Thoracic aorta (tissue), 2 donors: ENCODE data around the gene SLC31A2. TPM values are rescaled to one million over a fixed set of nuclear protein-coding genes. Genes with fewer than 3 reads are reported as not detected.

Experiments
- ATAC-seq: fragments of 150-250 bp; one replicate; pipeline ENCODE4 v1.8.0; 2017; ENCODE audit warnings: low read depth; ENCODE audit not compliant: insufficient number of reproducible peaks, low FRiP score
- DNase-seq: peaks from one replicate; pipeline ENCODE4 v3.0.0-alpha.2; 2020; ENCODE audit warnings: low spot score
- H3K27ac ChIP-seq, 2 donors: fragments of 200-600 bp; sonication (generic); 1 replicate in 1 of 2; 2 replicates in 1 of 2; pipeline ENCODE4 v1.5.1; 2016; ENCODE audit warnings: mild to moderate bottlenecking in 2 of 2, moderate library complexity in 2 of 2
- H3K27me3 ChIP-seq: fragments of 200-600 bp; sonication (generic); replicated peaks from 2 replicates; pipeline ENCODE4 v1.6.0; 2016; ENCODE audit warnings: mild to moderate bottlenecking; ENCODE audit not compliant: insufficient read depth
- H3K36me3 ChIP-seq: fragments of 200-600 bp; sonication (generic); one replicate; pipeline ENCODE4 v1.5.1; 2016
- H3K4me1 ChIP-seq, 2 donors: fragments of 200-600 bp; sonication (generic); 1 replicate in 1 of 2; 2 replicates in 1 of 2; pipeline versions ENCODE4 v1.5.1 to v1.6.0; 2016; ENCODE audit warnings: low read depth in 2 of 2, mild to moderate bottlenecking in 1 of 2; ENCODE audit not compliant: control insufficient read depth in 1 of 2
- H3K4me3 ChIP-seq: fragments of 200-600 bp; sonication (generic); 2 replicates; pipeline ENCODE4 v1.5.1; 2016; ENCODE audit warnings: mild to moderate bottlenecking
- H3K9me3 ChIP-seq: fragments of 200-600 bp; sonication (generic); 2 replicates; pipeline ENCODE4 v1.5.1; 2016
- CTCF ChIP-seq: fragments of 200-600 bp; sonication (generic); IDR thresholded peaks from one replicate; pipeline ENCODE4 v1.5.1; 2019; ENCODE audit warnings: antibody characterized with exemption
- total RNA-seq, 2 donors: library from RNA; depleted of rRNA; stranded (reverse); fragments of >200 nt; gene quantifications; one replicate each; pipeline versions ENCODE4 v1.1.0 to v1.2.3, GENCODE V29; 2016

Gene SLC31A2
- total RNA-seq, 2 donors from 2014 or later: 15.2 to 17.2 TPM

DNA sequence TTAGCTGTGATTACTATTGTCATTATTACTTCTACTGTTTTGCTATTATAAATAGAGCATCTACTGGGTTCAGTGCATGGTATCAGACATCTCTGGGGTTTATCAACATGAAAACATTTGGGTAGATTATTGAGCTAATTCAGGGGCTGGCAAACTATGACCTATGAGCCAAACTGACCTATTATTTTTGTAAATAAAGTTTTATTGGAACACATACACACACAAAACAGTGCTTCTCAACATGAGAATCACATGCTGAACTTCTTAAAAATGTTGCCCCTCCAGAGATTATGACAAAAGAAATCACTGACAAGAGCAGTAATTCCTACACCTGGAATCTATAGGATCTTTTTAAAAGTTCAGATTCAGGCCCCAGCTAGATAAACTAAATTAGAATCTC is 30.4 kb downstream of the SLC31A2 start:
- ATAC-seq: no peak
- H3K27me3 ChIP-seq: no peaks in the 10 kb centered on the region
- no peak for DNase-seq
- H3K36me3 ChIP-seq: peaks cover 74% of the 10 kb centered on the region
- H3K4me3 ChIP-seq: no peak overlapping the region
- H3K27ac ChIP-seq: no peak overlapping the region
- TF ChIP-seq CTCF: no peak
- H3K4me1 ChIP-seq: no peaks in the 10 kb centered on the region
- no peaks in the 10 kb centered on the region for H3K9me3 ChIP-seq

GRCh38 chr9:113183956-113184488 is 33.2 kb downstream of the SLC31A2 start:
- no peak for TF ChIP-seq CTCF
- no peak for ATAC-seq
- Histone ChIP-seq H3K27me3 (no peaks in the 10 kb centered on the region), H3K4me1 (no peaks in the 10 kb centered on the region), H3K9me3 (no peaks in the 10 kb centered on the region), H3K4me3 (no peak overlapping the region), H3K36me3 (peaks cover 71% of the 10 kb centered on the region), H3K27ac (no peak overlapping the region)
- no peak for DNase-seq

DNA sequence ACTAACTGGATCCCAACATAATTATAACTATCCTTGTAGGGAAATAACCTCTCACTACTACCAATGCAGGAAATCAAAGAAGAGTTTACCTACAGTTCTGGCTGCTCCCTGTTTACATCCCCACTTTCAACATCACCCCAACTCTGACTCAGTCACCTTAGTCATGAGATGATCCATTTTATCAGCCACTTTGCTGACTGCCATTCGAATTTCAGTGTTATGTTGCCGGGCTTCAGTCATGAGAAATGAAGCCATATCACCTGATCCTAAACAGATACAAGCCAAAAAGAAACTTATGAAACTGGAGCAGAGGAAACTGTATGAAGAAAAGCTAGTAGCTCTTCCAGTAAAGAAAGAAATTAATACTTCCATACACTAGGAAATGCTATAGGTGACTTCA is 33.7 kb downstream of the SLC31A2 start:
- Histone ChIP-seq H3K27me3 (no peaks in the 10 kb centered on the region), H3K36me3 (peaks cover 71% of the 10 kb centered on the region), H3K4me3 (no peak overlapping the region), H3K4me1 (no peaks in the 10 kb centered on the region), H3K9me3 (no peaks in the 10 kb centered on the region), H3K27ac (no peak overlapping the region)
- DNase-seq (no peak), ATAC-seq (no peak)
- no peak for TF ChIP-seq CTCF

GRCh38 chr9:113185271-113185670 is 34.5 kb downstream of the SLC31A2 start:
- Histone ChIP-seq H3K4me1 (no peaks in the 10 kb centered on the region), H3K36me3 (peaks cover 71% of the 10 kb centered on the region), H3K27me3 (no peaks in the 10 kb centered on the region), H3K27ac (no peak overlapping the region), H3K4me3 (no peak overlapping the region), H3K9me3 (no peaks in the 10 kb centered on the region)
- ATAC-seq (no peak), DNase-seq (no peak)
- no peak for TF ChIP-seq CTCF

DNA sequence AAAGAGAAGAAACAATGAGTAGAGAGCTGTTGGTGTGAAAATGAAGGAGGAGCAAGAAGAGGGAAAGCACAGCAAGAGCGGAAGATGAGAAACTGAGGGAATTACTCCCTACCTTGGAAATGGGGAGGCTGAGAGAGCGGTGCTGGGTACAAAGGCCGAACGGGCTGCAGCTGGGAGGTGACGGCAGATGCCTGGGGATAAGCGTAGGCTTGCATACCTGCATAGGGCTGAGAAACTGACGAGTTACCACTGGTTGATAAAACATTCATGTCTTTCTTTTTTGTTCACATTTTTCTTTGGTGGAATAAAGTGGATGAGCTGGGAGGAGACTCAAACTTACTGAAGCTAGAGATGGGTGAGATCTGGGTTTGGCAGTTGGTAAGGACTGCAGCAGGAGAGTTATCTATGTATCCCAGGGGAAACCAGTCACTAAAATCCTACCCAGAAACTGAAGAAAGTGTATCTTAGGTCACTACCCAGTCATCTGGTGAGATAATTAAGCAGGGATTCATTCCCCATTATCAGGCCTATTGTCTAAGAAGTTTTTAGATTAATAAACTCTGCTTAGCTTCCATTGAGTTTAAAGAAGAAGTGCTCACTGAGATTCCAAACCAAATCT is 35.4 kb downstream of the SLC31A2 start:
- ATAC-seq (no peak), DNase-seq (no peak)
- H3K27ac ChIP-seq: no peak overlapping the region
- no peaks in the 10 kb centered on the region for H3K4me1 ChIP-seq
- TF ChIP-seq CTCF: no peak
- H3K27me3 ChIP-seq: no peaks in the 10 kb centered on the region
- no peaks in the 10 kb centered on the region for H3K9me3 ChIP-seq
- peaks cover 68% of the 10 kb centered on the region for H3K36me3 ChIP-seq
- no peak overlapping the region for H3K4me3 ChIP-seq
